Type B pancreatic cell (in vitro differentiated cells): ENCODE measurements around the gene OR7G1. TPM values are rescaled to one million over a fixed set of nuclear protein-coding genes. Genes with fewer than 3 reads are reported as not detected.

ENCODE experiments used
- DNase-seq: peaks from one replicate; pipeline ENCODE4 v3.0.0; 2021; ENCODE audit warnings: mixed read lengths; ENCODE audit not compliant: unreplicated experiment; ENCODE audit errors: extremely low spot score
- H3K27ac Mint-ChIP-seq: 2 replicates; pipeline ENCODE4 v1.8.0; 2021; ENCODE audit warnings: mild to moderate bottlenecking, mixed read lengths
- H3K27me3 Mint-ChIP-seq: 2 replicates; pipeline ENCODE4 v1.8.0; 2021; ENCODE audit warnings: mixed read lengths
- H3K36me3 Mint-ChIP-seq: 2 replicates; pipeline ENCODE4 v1.8.0; 2021; ENCODE audit warnings: mixed read lengths
- H3K4me1 Mint-ChIP-seq: one replicate; pipeline ENCODE4 v1.8.0; 2021; ENCODE audit warnings: mixed read lengths; ENCODE audit not compliant: unreplicated experiment
- H3K4me3 Mint-ChIP-seq: 2 replicates; pipeline ENCODE4 v1.8.0; 2021; ENCODE audit warnings: mild to moderate bottlenecking, mixed read lengths
- H3K9me3 Mint-ChIP-seq: 2 replicates; pipeline ENCODE4 v1.8.0; 2021; ENCODE audit warnings: mixed read lengths
- total RNA-seq: library from RNA; stranded (reverse); gene quantifications from 2 replicates; pipeline ENCODE4 v1.2.1, GENCODE V29; 2021; ENCODE audit warnings: low replicate concordance
- TF ChIP-seq, protein P1 (sequence below): fragments of 200-600 bp; sonication (generic); conservative IDR thresholded peaks from 2 replicates; pipeline ENCODE4 v1.5.0; 2021; ENCODE audit warnings: antibody characterized with exemption, mild to moderate bottlenecking

OR7G1 gene
- total RNA-seq, 1 donor from 2014 or later: not detected

DNA sequence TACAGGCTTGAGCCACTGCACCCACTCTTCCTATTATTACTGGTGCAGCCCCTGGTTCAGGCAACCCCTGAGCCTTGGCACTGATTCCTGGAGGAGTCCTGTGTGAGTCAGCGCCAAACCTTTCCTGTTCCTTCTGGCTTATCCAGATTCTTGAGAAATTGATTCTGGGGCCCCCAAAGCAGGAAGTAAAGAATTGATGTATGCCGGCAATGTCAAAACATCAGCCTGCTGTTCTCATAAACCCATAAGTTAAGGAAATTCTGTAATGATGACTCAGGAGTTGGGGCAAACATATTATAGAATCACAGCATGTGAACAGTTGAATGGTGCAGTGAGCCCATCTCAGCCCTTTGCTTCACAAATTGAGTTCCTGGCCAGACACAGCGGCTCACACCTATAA, 12.6 kb upstream of the OR7G1 start:
- H3K9me3 Mint-ChIP-seq: no peaks in the 10 kb centered on the region

DNA sequence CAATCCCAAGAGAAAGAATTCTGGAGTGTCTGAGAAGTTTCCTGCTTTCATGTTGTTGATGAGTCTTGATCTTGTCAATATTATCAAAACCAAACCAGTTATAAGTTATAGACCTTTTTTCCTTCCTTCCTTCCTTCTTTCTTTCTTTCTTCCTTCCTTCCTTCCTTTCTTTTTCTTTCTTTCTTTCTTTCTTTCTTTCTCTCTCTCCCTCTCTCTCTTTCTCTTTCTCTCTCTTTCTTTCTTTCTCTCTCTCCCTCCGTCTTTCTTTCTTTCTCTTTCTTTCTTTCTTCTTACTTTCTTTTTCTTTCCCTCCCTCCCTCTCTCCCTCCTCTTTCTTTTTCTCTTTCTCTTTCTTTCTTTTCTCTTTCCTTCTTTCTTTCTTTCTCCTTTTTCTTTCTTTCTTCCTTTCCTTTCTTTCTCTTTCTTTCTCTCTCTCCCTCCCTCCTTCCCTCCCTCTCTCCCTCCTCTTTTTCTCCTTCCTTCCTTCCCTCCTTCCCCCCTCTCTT, 11.4 kb upstream of the OR7G1 start, which contains the start of gene OR7G3:
Gene OR7G3 (minus strand): TSS at position 51 of the 506 bp plus-strand sequence. CDS start 0 bp downstream, at position 51.
- Mint-ChIP-seq H3K9me3 (no peaks in the 10 kb centered on the region), H3K36me3 (no peaks in the 10 kb centered on the region), H3K4me1 (no peaks in the 10 kb centered on the region), H3K27me3 (no peaks in the 10 kb centered on the region), H3K4me3 (no peak within 1 kb of the TSS), H3K27ac (no peak within 1 kb of the TSS)
- TF ChIP-seq, protein P1, sequence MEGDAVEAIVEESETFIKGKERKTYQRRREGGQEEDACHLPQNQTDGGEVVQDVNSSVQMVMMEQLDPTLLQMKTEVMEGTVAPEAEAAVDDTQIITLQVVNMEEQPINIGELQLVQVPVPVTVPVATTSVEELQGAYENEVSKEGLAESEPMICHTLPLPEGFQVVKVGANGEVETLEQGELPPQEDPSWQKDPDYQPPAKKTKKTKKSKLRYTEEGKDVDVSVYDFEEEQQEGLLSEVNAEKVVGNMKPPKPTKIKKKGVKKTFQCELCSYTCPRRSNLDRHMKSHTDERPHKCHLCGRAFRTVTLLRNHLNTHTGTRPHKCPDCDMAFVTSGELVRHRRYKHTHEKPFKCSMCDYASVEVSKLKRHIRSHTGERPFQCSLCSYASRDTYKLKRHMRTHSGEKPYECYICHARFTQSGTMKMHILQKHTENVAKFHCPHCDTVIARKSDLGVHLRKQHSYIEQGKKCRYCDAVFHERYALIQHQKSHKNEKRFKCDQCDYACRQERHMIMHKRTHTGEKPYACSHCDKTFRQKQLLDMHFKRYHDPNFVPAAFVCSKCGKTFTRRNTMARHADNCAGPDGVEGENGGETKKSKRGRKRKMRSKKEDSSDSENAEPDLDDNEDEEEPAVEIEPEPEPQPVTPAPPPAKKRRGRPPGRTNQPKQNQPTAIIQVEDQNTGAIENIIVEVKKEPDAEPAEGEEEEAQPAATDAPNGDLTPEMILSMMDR: no peak
- no peak for DNase-seq

More for the DNA sequence above, 12.6 kb upstream of the OR7G1 start:
- no peak for DNase-seq
- Mint-ChIP-seq H3K36me3 (no peaks in the 10 kb centered on the region), H3K4me1 (no peaks in the 10 kb centered on the region), H3K4me3 (no peak overlapping the region), H3K27me3 (peaks cover 3% of the 10 kb centered on the region), H3K27ac (peak overlapping the region; percentile 46)
- TF ChIP-seq, protein P1: no peak

DNA sequence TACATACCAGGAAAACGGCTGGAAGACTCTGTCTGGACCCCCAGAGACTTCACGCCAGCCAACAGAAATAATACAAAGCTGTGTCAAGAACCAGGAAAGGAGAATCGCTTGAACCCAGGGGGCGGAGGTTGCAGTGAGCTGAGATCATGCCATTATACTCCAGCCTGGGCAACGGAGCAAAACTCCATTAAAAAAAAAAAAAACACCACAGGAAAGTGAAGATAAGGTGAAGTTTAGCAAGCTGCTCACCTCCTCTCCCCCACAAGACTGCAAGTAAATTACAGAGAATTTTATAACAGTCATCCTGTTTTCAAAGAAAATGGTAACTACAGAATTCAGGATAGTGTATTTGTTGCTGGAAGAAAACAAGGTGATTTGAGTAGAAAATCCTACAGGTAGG, 984 bp upstream of the OR7G1 start:
- Mint-ChIP-seq H3K27me3 (peaks cover 3% of the 10 kb centered on the region), H3K4me3 (no peak overlapping the region), H3K4me1 (no peaks in the 10 kb centered on the region), H3K36me3 (no peaks in the 10 kb centered on the region), H3K27ac (no peak overlapping the region), H3K9me3 (no peaks in the 10 kb centered on the region)
- TF ChIP-seq, protein P1: no peak
- DNase-seq: no peak

DNA sequence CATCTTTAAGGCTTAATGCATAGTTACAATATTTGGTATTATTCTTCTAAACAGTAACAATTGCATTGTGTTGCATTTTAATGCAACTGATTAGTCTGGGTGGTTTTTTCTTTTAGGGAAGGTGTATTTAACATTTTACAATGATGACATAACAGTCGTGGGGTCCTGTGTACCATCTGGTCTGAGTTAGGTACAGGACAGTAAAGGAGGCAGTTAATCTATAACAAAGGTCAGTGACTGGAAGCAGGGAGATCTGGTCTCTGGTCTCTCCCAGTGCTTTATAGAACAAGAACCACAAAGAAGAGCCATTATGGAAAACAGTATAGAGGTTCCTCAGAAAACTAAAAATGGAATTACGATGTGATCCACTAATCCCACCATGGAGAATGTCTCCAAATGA, 5.6 kb downstream of the OR7G1 start:
- Mint-ChIP-seq H3K27ac (no peak overlapping the region), H3K4me1 (no peaks in the 10 kb centered on the region), H3K4me3 (no peak overlapping the region), H3K9me3 (peaks cover 5% of the 10 kb centered on the region), H3K36me3 (no peaks in the 10 kb centered on the region), H3K27me3 (peaks cover 3% of the 10 kb centered on the region)
- no peak for DNase-seq
- TF ChIP-seq, protein P1: no peak

DNA sequence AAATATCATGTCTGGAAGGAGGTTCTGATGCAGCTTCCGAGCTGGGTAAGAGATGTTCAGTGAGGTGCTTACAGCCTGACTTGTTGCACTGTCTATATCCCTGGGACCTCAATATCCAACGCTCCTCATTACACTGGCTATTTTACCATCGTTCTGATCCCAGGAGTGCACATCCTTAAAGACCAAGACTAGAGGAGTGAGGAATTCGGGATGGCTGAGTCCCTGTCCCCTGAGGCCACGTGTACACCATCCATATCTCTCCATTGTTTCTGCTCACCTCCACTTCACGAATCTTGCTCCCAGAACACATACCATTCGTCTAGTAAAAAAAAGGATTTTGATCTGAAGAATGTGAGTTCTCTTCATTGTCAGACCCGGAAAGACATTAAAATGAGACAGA, 8.2 kb downstream of the OR7G1 start, which contains the start of gene OR7G2:
Gene OR7G2 (minus strand): TSS at position 101 of the 400 bp plus-strand sequence. CDS start 4,232 bp downstream, outside the sequence.
- no peaks in the 10 kb centered on the region for H3K4me1 Mint-ChIP-seq
- peaks cover 3% of the 10 kb centered on the region for H3K27me3 Mint-ChIP-seq

More for the DNA sequence above, 8.2 kb downstream of the OR7G1 start, which contains the start of gene OR7G2:
- Mint-ChIP-seq H3K9me3 (peaks cover 11% of the 10 kb centered on the region), H3K4me3 (no peak within 1 kb of the TSS), H3K36me3 (no peaks in the 10 kb centered on the region), H3K27ac (no peak within 1 kb of the TSS)
- TF ChIP-seq, protein P1: no peak
- DNase-seq: no peak
